ENCODE measurements around the gene SYNE2. TPM values are rescaled to one million over a fixed set of nuclear protein-coding genes. Genes with fewer than 3 reads are reported as not detected.
A peak's percentile ranks its signal among the peaks of the same experiment; 100 is the strongest.

The SYNE2 gene
- total and polyA plus RNA-seq, 4 donors = 26.9 to 208 (median 67.9) TPM

GRCh38 chr14:64249363-64249762 is 396.6 kb downstream of the SYNE2 start:
- TF ChIP-seq CTCF (IDR thresholded peaks at IDR 0.05; ENCODE audit: control extremely low read depth, extremely low read depth) = no peak
- 69 to 83% methylated on average over 7 of the region's 7 CpGs for WGBS, 2 donors
- Histone ChIP-seq H3K4me3 (no peak overlapping the region), H3K9ac (ENCODE audit: insufficient read depth in 1 of 2, low read length in 2 of 2) (no peak overlapping the region), H3K9me3 (ENCODE audit: control insufficient read depth in 4 of 4, insufficient read depth in 3 of 4, low read length in 3 of 4) (no peaks in the 10 kb centered on the region), H3K4me1 (ENCODE audit: control insufficient read depth in 5 of 5, insufficient read depth in 5 of 5, low read length in 5 of 5) (peaks cover 0 to 11% (median 0%) of the 10 kb centered on the region in 5 donors), H3K27me3 (ENCODE audit: control insufficient read depth in 3 of 3, insufficient read depth in 3 of 3, low read length in 2 of 3) (no peaks in the 10 kb centered on the region), H3K36me3 (ENCODE audit: control insufficient read depth in 4 of 4, insufficient read depth in 4 of 4, low read length in 4 of 4) (no peaks in the 10 kb centered on the region), H3K27ac (ENCODE audit: low read depth in 1 of 2, low read length in 1 of 2) (no peak overlapping the region)
- DNase-seq = peak; percentile 25 to 63 (median 63)
- ATAC-seq (ENCODE audit: insufficient read depth, low FRiP score) = no peak

- 59 to 77% methylated on average over 3 of the region's 3 CpGs for WGBS, 2 donors
- H3K9me3 ChIP-seq (ENCODE audit: control insufficient read depth in 4 of 4, insufficient read depth in 3 of 4, low read length in 3 of 4) = no peaks in the 10 kb centered on the region
- H3K4me3 ChIP-seq = no peak overlapping the region
- no peak overlapping the region for H3K27ac ChIP-seq (ENCODE audit: low read depth in 1 of 2, low read length in 1 of 2)
- DNase-seq (no peak), ATAC-seq (ENCODE audit: insufficient read depth, low FRiP score) (no peak)
- TF ChIP-seq CTCF (IDR thresholded peaks at IDR 0.05; ENCODE audit: control extremely low read depth, extremely low read depth) = no peak
- no peaks in the 10 kb centered on the region for H3K27me3 ChIP-seq (ENCODE audit: control insufficient read depth in 3 of 3, insufficient read depth in 3 of 3, low read length in 2 of 3)
- no peaks in the 10 kb centered on the region for H3K36me3 ChIP-seq (ENCODE audit: control insufficient read depth in 4 of 4, insufficient read depth in 4 of 4, low read length in 4 of 4)
- no peak overlapping the region for H3K9ac ChIP-seq (ENCODE audit: insufficient read depth in 1 of 2, low read length in 2 of 2)
- peaks cover 0 to 16% (median 0%) of the 10 kb centered on the region in 5 donors for H3K4me1 ChIP-seq (ENCODE audit: control insufficient read depth in 5 of 5, insufficient read depth in 5 of 5, low read length in 5 of 5)
Observed at GRCh38 chr14:64253672-64254071, 400.9 kb downstream of the SYNE2 start.

GRCh38 chr14:64255756-64256155 is 403.0 kb downstream of the SYNE2 start:
- ATAC-seq (ENCODE audit: insufficient read depth, low FRiP score) (no peak), DNase-seq (no peak)
- no peak overlapping the region for H3K9ac ChIP-seq (ENCODE audit: insufficient read depth in 1 of 2, low read length in 2 of 2)
- H3K27me3 ChIP-seq (ENCODE audit: control insufficient read depth in 3 of 3, insufficient read depth in 3 of 3, low read length in 2 of 3) = no peaks in the 10 kb centered on the region
- TF ChIP-seq CTCF (IDR thresholded peaks at IDR 0.05; ENCODE audit: control extremely low read depth, extremely low read depth) = no peak
- H3K4me1 ChIP-seq (ENCODE audit: control insufficient read depth in 5 of 5, insufficient read depth in 5 of 5, low read length in 5 of 5) = peaks cover 0 to 7% (median 0%) of the 10 kb centered on the region in 5 donors
- no peak overlapping the region for H3K4me3 ChIP-seq
- WGBS, 2 donors = 88 to 91% methylated on average over 1 of the region's 1 CpG
- H3K36me3 ChIP-seq (ENCODE audit: control insufficient read depth in 4 of 4, insufficient read depth in 4 of 4, low read length in 4 of 4) = no peaks in the 10 kb centered on the region
- H3K27ac ChIP-seq (ENCODE audit: low read depth in 1 of 2, low read length in 1 of 2) = no peak overlapping the region
- H3K9me3 ChIP-seq (ENCODE audit: control insufficient read depth in 4 of 4, insufficient read depth in 3 of 4, low read length in 3 of 4) = no peaks in the 10 kb centered on the region

GRCh38 chr14:64260418-64260817 is 407.6 kb downstream of the SYNE2 start:
- Histone ChIP-seq H3K36me3 (ENCODE audit: control insufficient read depth in 4 of 4, insufficient read depth in 4 of 4, low read length in 4 of 4) (no peaks in the 10 kb centered on the region), H3K4me3 (no peak overlapping the region), H3K27ac (ENCODE audit: low read depth in 1 of 2, low read length in 1 of 2) (no peak overlapping the region), H3K9ac (ENCODE audit: insufficient read depth in 1 of 2, low read length in 2 of 2) (no peak overlapping the region), H3K4me1 (ENCODE audit: control insufficient read depth in 5 of 5, insufficient read depth in 5 of 5, low read length in 5 of 5) (peaks cover 0 to 4% (median 0%) of the 10 kb centered on the region in 5 donors), H3K9me3 (ENCODE audit: control insufficient read depth in 4 of 4, insufficient read depth in 3 of 4, low read length in 3 of 4) (no peaks in the 10 kb centered on the region), H3K27me3 (ENCODE audit: control insufficient read depth in 3 of 3, insufficient read depth in 3 of 3, low read length in 2 of 3) (no peaks in the 10 kb centered on the region)
- 94 to 97% methylated on average over 21 of the region's 21 CpGs for WGBS, 2 donors
- DNase-seq (no peak), ATAC-seq (ENCODE audit: insufficient read depth, low FRiP score) (no peak)
- TF ChIP-seq CTCF (IDR thresholded peaks at IDR 0.05; ENCODE audit: control extremely low read depth, extremely low read depth) = no peak

Data from lung (tissue), 12 donors.